ENCODE measurements around the gene ZNF808.

- no peak for TF ChIP-seq CTCF (tag by site-specific recombination; IDR thresholded peaks at IDR 0.05)
- TF ChIP-seq ZNF146 (tag by site-specific recombination; IDR thresholded peaks at IDR 0.05), result no peak
- no peak for TF ChIP-seq KLF10 (tag by site-specific recombination; IDR thresholded peaks at IDR 0.05)
- TF ChIP-seq ZNF626 (tag by site-specific recombination; IDR thresholded peaks at IDR 0.05), result no peak
- TF ChIP-seq ZNF211 (tag by site-specific recombination; IDR thresholded peaks at IDR 0.05; ENCODE audit: low read depth), result no peak
- TF ChIP-seq ZNF792 (tag by site-specific recombination; IDR thresholded peaks at IDR 0.05), result no peak
These were observed 71.8 kb downstream of the ZNF808 start for GRCh38 chr19:52599241-52599640.

Measured in HEK293 (cell line).